Measurements from ENCODE around the gene TUBB3. TPM values are rescaled to one million over a fixed set of nuclear protein-coding genes. Genes with fewer than 3 reads are reported as not detected.

The TUBB3 gene
- total and polyA plus RNA-seq, 2 donors (not counting 1 experiment from before 2014, with no cell fraction given): 0.34 to 4.4 TPM

GRCh38 chr16:89955001-89955685 is 32.0 kb downstream of the TUBB3 start:
- WGBS (ENCODE audit: insufficient coverage): 88% methylated on average over 12 of the region's 15 CpGs
- H3K27ac ChIP-seq (ENCODE audit: low read length in 2 of 2): no peak overlapping the region
- no peak overlapping the region for H2AFZ ChIP-seq (ENCODE audit: insufficient read depth, low read depth, low read length, poor library complexity, severe bottlenecking)
- peak overlapping the region; percentile 80 for H3K4me3 Mint-ChIP-seq
- peak overlapping the region; percentile 87 for H3K4me2 ChIP-seq (replicated peaks; ENCODE audit: low read depth, low read length, poor library complexity, severe bottlenecking)
- H3K9ac ChIP-seq (ENCODE audit: low read length): no peak overlapping the region
- no peak overlapping the region for H3K4me3 ChIP-seq (ENCODE audit: control extremely low read depth in 1 of 5, extremely low read depth in 1 of 5, insufficient read depth in 1 of 5, low read depth in 2 of 5, low read length in 4 of 5)
- CTCF ChIA-PET: interaction anchor here (1.1 kb wide), 1 partner anchor 45 kb away, joined by 5 read pairs; no protein-coding TSS in a partner anchor
- peaks cover 0 to 45% of the 10 kb centered on the region in 2 experiments for H3K36me3 ChIP-seq (replicated peaks in 1 of 2; ENCODE audit: control extremely low read depth in 1 of 2, control insufficient read depth in 1 of 2, extremely low read depth in 1 of 2, insufficient read depth in 2 of 2, low read length in 1 of 2)
- ATAC-seq (ENCODE audit: low read depth) (no peak), DNase-seq (no peak)
- H3K27me3 ChIP-seq (replicated peaks in 1 of 4; ENCODE audit: control extremely low read depth in 1 of 4, control insufficient read depth in 3 of 4, insufficient read depth in 4 of 4, low read length in 3 of 4): no peaks in the 10 kb centered on the region
- peaks cover 76 to 81% of the 10 kb centered on the region in 2 donors for H3K4me1 ChIP-seq (ENCODE audit: control insufficient read depth in 2 of 2, insufficient read depth in 2 of 2, low read length in 2 of 2)
- POLR2A ChIA-PET: interaction anchor here (0.6 to 0.8 kb wide), 3 partner anchors 38 to 142 kb away, joined by 3 to 4 read pairs (median 3); no protein-coding TSS in a partner anchor
- H3K27ac Mint-ChIP-seq: peak overlapping the region; percentile 81
- no peak for TF ChIP-seq EZH2 (IDR thresholded peaks at IDR 0.05; ENCODE audit: borderline replicate concordance, insufficient read depth, low read depth, low read length, poor library complexity, severe bottlenecking)
- TF ChIP-seq CTCF (IDR thresholded peaks at IDR 0.05): no peak
- H3K9me3 Mint-ChIP-seq (ENCODE audit: insufficient read depth): no peaks in the 10 kb centered on the region
- peaks cover 68% of the 10 kb centered on the region for H3K79me2 ChIP-seq (ENCODE audit: control insufficient read depth, insufficient read depth, low read length)
- peaks cover 71% of the 10 kb centered on the region for H3K4me1 Mint-ChIP-seq
- peaks cover 0 to 17% (median 0%) of the 10 kb centered on the region in 3 donors for H3K9me3 ChIP-seq (ENCODE audit: control extremely low read depth in 1 of 3, control insufficient read depth in 2 of 3, insufficient read depth in 1 of 3, low read length in 2 of 3)
- H4K20me1 ChIP-seq (ENCODE audit: control insufficient read depth, insufficient read depth, low read length, poor library complexity, severe bottlenecking): peaks cover 78% of the 10 kb centered on the region
- intact Hi-C loops (cut with micrococcal nuclease): no loop called here
- no peaks in the 10 kb centered on the region for H3K27me3 Mint-ChIP-seq

Measured in B cell (primary cell).